IPS-15b (cell line): ENCODE data around the gene BSPH1.
A peak's percentile ranks its signal among the peaks of the same experiment; 100 is the strongest.

Source experiments
- H3K27me3 ChIP-seq: one replicate; pipeline ENCODE4 v1.6.1; 2013; ENCODE audit warnings: low read length; ENCODE audit not compliant: control insufficient read depth, insufficient read depth
- H3K36me3 ChIP-seq: one replicate; pipeline ENCODE4 v1.6.1; 2013; ENCODE audit warnings: low read length; ENCODE audit not compliant: control insufficient read depth, insufficient read depth
- H3K4me1 ChIP-seq: one replicate; pipeline ENCODE4 v1.6.1; 2013; ENCODE audit warnings: mild to moderate bottlenecking, low read length; ENCODE audit not compliant: control insufficient read depth, insufficient read depth
- H3K4me3 ChIP-seq: one replicate; pipeline ENCODE4 v1.5.1; 2013; ENCODE audit warnings: low read depth, low read length
- H3K9ac ChIP-seq: one replicate; pipeline ENCODE4 v1.6.1; 2013; ENCODE audit warnings: low read depth, mild to moderate bottlenecking, low read length
- H3K9me3 ChIP-seq: one replicate; pipeline ENCODE4 v1.6.1; 2013; ENCODE audit warnings: mild to moderate bottlenecking, low read length; ENCODE audit not compliant: control insufficient read depth, insufficient read depth

BSPH1 gene

GRCh38 chr19:47992070-47992469, at the start of gene BSPH1:
TSS of gene BSPH1 (minus strand) at chr19:47992170. CDS start at chr19:47992081, 89 bp downstream.
- no peaks in the 10 kb centered on the region for H3K9me3 ChIP-seq
- H3K9ac ChIP-seq, result no peak within 1 kb of the TSS
- no peaks in the 10 kb centered on the region for H3K27me3 ChIP-seq
- no peak within 1 kb of the TSS for H3K4me3 ChIP-seq
- no peaks in the 10 kb centered on the region for H3K36me3 ChIP-seq
- no peaks in the 10 kb centered on the region for H3K4me1 ChIP-seq

DNA sequence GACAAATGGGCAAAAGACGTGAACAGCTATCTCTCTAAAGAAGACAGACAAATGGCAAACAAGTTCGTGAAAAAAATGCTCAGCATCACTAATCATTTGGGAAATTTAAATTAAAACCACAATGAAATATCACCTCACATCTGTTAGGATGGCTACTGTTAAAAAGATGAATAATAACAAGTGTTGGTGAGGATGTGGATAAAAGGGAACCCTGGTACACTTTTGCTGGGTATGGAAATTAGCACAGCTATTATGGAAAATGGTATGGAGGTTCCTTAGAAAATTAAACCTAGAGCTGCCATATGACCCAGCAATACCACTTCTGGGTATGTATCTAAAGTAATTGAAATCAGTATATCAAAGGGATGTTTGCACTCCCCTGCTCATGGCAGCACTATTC, 44.8 kb upstream of the BSPH1 start:
- H3K9me3 ChIP-seq, result no peaks in the 10 kb centered on the region
- H3K4me1 ChIP-seq, result no peaks in the 10 kb centered on the region
- H3K36me3 ChIP-seq, result no peaks in the 10 kb centered on the region
- no peaks in the 10 kb centered on the region for H3K27me3 ChIP-seq
- H3K9ac ChIP-seq, result no peak overlapping the region
- H3K4me3 ChIP-seq, result no peak overlapping the region

DNA sequence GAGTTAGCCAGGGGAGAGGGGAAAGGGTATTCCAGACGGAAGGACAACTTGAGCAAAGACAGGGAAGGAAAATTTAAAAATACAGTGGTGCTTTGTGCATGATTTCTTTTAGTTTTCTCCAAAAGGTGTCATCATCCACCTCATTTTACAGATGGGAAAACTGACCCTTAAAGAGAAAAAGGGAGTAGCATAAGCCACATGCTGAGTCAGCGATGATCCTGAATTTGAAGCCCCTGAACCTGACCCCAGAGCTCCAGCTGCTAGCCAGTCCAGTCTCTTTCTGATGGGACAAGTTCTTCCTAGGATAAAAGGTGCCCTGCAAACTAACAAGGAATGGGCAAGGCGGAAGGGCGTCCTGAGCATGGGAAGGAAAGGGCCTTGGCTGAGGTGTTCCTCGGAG, 41.6 kb upstream of the BSPH1 start:
- no peaks in the 10 kb centered on the region for H3K27me3 ChIP-seq
- no peaks in the 10 kb centered on the region for H3K36me3 ChIP-seq
- no peak overlapping the region for H3K9ac ChIP-seq
- H3K9me3 ChIP-seq, result no peaks in the 10 kb centered on the region
- H3K4me3 ChIP-seq, result no peak overlapping the region
- no peaks in the 10 kb centered on the region for H3K4me1 ChIP-seq

GRCh38 chr19:48030073-48030472, 38.1 kb upstream of the BSPH1 start:
- H3K27me3 ChIP-seq, result no peaks in the 10 kb centered on the region

DNA sequence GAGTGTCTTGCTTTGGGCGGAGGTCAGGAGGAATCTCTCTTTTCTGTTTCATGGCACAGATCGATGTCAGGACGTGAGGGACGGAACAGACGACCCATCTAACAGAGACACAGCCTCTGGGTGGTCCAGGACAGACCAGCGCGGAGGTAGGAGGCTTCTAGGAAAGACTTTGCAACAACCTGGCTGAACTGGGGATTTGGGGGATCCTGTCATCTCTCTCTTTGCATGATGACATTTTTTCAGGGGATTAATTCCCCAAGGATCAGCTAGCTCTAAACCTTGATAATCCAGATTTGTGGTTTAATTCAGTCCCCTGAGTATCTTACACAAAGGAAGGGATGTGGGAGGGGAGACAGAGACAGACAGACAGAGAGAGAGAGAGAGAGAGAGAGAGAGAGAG, 37.5 kb upstream of the BSPH1 start:
- H3K9me3 ChIP-seq, result no peaks in the 10 kb centered on the region
- H3K27me3 ChIP-seq, result no peaks in the 10 kb centered on the region
- H3K4me1 ChIP-seq, result no peaks in the 10 kb centered on the region

More at GRCh38 chr19:48030073-48030472, 38.1 kb upstream of the BSPH1 start:
- Histone ChIP-seq H3K36me3 (no peaks in the 10 kb centered on the region), H3K4me1 (no peaks in the 10 kb centered on the region), H3K9me3 (no peaks in the 10 kb centered on the region), H3K9ac (no peak overlapping the region), H3K4me3 (no peak overlapping the region)

GRCh38 chr19:48025480-48025879, 33.5 kb upstream of the BSPH1 start:
- no peaks in the 10 kb centered on the region for H3K9me3 ChIP-seq
- no peak overlapping the region for H3K9ac ChIP-seq
- no peaks in the 10 kb centered on the region for H3K27me3 ChIP-seq
- H3K4me3 ChIP-seq, result no peak overlapping the region
- no peaks in the 10 kb centered on the region for H3K4me1 ChIP-seq
- H3K36me3 ChIP-seq, result no peaks in the 10 kb centered on the region

More for the DNA sequence above, 37.5 kb upstream of the BSPH1 start:
- Histone ChIP-seq H3K4me3 (no peak overlapping the region), H3K9ac (no peak overlapping the region), H3K36me3 (no peaks in the 10 kb centered on the region)

GRCh38 chr19:48023518-48023917, 31.5 kb upstream of the BSPH1 start:
- no peaks in the 10 kb centered on the region for H3K27me3 ChIP-seq
- H3K4me1 ChIP-seq, result no peaks in the 10 kb centered on the region
- no peak overlapping the region for H3K4me3 ChIP-seq
- H3K9ac ChIP-seq, result no peak overlapping the region
- H3K9me3 ChIP-seq, result no peaks in the 10 kb centered on the region
- no peaks in the 10 kb centered on the region for H3K36me3 ChIP-seq

DNA sequence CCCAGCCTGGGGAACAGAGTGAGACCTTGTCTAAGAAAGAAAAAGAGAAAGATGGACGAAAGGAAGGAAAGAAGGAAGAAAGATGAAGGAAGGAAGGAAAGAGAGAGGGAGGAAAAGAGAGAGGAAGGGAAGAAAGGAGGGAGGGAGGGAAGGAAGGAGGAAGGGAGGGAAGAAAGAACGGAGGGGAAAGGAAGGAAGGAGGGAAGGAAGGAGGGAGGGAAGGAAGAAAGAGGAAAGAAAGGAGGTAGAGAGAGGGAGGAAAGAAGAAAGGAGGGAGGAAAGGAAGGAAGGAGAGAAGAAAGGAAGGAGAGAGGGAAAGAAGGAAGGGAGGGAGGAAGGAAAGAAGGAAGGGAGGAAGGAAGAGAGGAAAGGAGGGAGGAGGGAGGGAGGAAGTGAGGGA, 31.0 kb upstream of the BSPH1 start:
- H3K4me1 ChIP-seq, result no peaks in the 10 kb centered on the region
- no peaks in the 10 kb centered on the region for H3K27me3 ChIP-seq
- no peak overlapping the region for H3K9ac ChIP-seq

DNA sequence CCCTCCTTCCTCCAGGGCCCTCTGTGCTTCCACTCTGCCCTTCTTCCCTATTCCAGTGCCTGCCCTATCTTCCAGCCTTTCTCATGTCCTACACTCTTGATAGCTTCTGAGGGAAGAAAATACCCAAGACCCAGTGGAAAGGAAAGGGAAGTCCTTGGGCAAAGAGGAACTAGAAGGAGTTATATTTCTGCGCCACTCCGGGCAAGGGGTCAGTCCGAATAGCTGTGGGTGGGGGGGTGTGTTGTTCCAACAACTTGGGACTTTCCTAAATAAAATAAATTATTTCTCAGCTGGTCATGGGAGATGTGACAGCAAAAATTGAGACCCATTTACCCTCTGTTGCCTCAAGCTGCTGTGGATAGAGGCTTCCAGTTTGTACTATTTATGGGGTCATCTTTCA, 28.7 kb upstream of the BSPH1 start:
- Histone ChIP-seq H3K27me3 (no peaks in the 10 kb centered on the region), H3K36me3 (no peaks in the 10 kb centered on the region), H3K4me1 (no peaks in the 10 kb centered on the region), H3K9ac (no peak overlapping the region), H3K9me3 (no peaks in the 10 kb centered on the region), H3K4me3 (no peak overlapping the region)

More for the DNA sequence above, 31.0 kb upstream of the BSPH1 start:
- H3K9me3 ChIP-seq, result no peaks in the 10 kb centered on the region
- no peaks in the 10 kb centered on the region for H3K36me3 ChIP-seq
- H3K4me3 ChIP-seq, result no peak overlapping the region

DNA sequence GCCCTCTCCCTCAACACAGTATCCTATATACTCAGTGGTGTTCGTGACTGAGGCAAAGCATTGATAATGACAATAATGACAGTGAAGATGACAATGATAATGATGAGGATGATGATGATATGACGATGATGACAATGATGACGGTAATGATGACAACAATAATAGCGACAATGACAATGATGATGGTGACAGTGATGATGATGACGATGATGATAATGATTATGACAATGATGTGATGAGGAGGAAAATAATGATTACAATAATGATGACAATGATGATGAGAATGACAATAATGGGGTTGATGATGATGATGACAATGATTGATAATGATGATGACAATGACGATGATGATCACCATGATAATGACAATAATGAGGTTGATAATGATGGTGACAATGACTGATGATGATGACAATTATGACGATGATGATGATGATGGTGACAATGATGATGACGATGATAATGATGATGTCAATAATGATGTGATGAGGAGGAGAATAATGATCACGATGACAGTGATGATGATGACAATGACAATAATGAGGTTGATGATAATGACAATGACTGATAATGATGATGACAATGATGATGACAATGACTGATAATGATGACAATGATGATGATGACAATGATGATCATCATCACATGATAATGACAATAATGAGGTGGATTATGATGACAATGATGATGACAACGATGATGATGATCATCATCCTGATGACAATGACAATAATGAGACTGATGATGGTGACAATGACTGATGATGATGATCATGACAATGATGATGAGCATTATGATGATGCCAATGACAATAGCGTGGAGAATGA, 19.2 kb upstream of the BSPH1 start:
- H3K4me1 ChIP-seq, result no peaks in the 10 kb centered on the region
- H3K4me3 ChIP-seq, result no peak overlapping the region
- H3K36me3 ChIP-seq, result no peaks in the 10 kb centered on the region
- H3K27me3 ChIP-seq, result no peaks in the 10 kb centered on the region
- H3K9ac ChIP-seq, result no peak overlapping the region
- H3K9me3 ChIP-seq, result no peaks in the 10 kb centered on the region

DNA sequence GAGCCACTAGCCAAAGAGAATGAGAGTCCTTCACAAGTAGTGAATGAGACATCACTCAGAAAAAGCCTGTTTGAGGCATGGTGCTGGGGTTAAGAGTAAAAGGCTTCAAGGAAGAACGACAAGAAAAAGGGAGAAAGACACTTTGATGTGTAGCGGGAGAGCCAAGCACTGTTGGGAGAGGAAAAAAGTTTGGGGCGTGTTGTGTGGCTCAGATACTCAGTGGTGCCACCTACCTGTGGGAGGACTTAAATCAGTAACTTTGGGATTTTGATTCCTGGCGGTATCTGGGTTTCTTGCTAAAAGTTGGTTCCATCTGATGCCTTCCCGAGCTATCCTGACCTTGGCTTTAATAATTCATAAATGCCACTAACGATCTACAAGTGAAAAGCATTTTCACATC, 14.8 kb upstream of the BSPH1 start:
- Histone ChIP-seq H3K27me3 (no peaks in the 10 kb centered on the region), H3K9ac (no peak overlapping the region), H3K4me1 (no peaks in the 10 kb centered on the region), H3K4me3 (peak overlapping the region; percentile 40), H3K9me3 (no peaks in the 10 kb centered on the region), H3K36me3 (no peaks in the 10 kb centered on the region)

DNA sequence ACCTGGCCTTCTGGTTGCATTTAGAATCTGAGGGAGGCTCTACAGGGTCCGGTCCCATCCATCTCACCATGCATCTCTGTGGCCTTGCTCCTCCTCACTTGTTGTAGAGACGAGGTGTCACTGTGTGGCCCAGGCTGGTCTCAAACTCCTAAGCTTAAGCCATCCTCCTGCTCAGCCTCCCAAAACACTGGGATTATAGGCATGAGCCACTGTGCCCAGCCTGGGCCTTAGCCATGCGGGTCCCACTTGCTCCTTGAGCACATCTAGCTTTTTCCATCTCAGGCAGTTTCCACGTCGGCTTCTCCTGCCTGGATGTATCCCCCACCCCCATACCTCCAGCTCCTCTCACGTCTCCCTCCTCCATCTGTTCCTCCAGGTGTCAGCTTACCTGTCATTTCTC, 12.3 kb upstream of the BSPH1 start:
- H3K27me3 ChIP-seq, result no peaks in the 10 kb centered on the region
- H3K4me1 ChIP-seq, result no peaks in the 10 kb centered on the region
- no peaks in the 10 kb centered on the region for H3K36me3 ChIP-seq
- no peak overlapping the region for H3K4me3 ChIP-seq
- H3K9me3 ChIP-seq, result no peaks in the 10 kb centered on the region
- H3K9ac ChIP-seq, result no peak overlapping the region
